GM21529 (cell line): ENCODE data around the gene SLC12A5.
"Not testable (repeated sequence)": the region's sequence is repeated elsewhere in the genome, so short reads cannot be mapped to it uniquely, and the experiment has no call there.

Experiments used
- ATAC-seq: cut with Tn5 transposase; IDR thresholded peaks from one replicate; pipeline ENCODE4 v1.9.1; 2021; ENCODE audit not compliant: unreplicated experiment

SLC12A5 gene

GRCh38 chr20:46028772-46029371, at the start of gene SLC12A5:
Gene SLC12A5 (plus strand): TSS chr20:46029215. CDS start chr20:46029345, 130 bp downstream.
- no peak for ATAC-seq

- no peak for ATAC-seq
Observed at GRCh38 chr20:45981261-45981660, 47.8 kb upstream of the SLC12A5 start.

GRCh38 chr20:45983279-45983743, 45.7 kb upstream of the SLC12A5 start:
- ATAC-seq: no peak

GRCh38 chr20:45985573-45985972, 43.4 kb upstream of the SLC12A5 start:
- no peak for ATAC-seq

GRCh38 chr20:45987108-45987780, 41.8 kb upstream of the SLC12A5 start:
- peak; percentile 63 for ATAC-seq

- not testable (repeated sequence) for ATAC-seq
Observed at GRCh38 chr20:45988830-45989229, 40.2 kb upstream of the SLC12A5 start.

- ATAC-seq: no peak
Observed at GRCh38 chr20:45991616-45992015, 37.4 kb upstream of the SLC12A5 start.

GRCh38 chr20:45993197-45993951, 35.6 kb upstream of the SLC12A5 start:
- no peak for ATAC-seq

GRCh38 chr20:45994761-45995493, 34.1 kb upstream of the SLC12A5 start:
- ATAC-seq: no peak

GRCh38 chr20:45995495-45996097, 33.4 kb upstream of the SLC12A5 start:
- ATAC-seq: not testable (repeated sequence)

- no peak for ATAC-seq
Observed at GRCh38 chr20:45997187-45997586, 31.8 kb upstream of the SLC12A5 start.

GRCh38 chr20:45998337-45998736, 30.7 kb upstream of the SLC12A5 start:
- ATAC-seq: no peak

GRCh38 chr20:45998761-45999160, 30.3 kb upstream of the SLC12A5 start:
- ATAC-seq: no peak

GRCh38 chr20:45999557-46000261, 29.3 kb upstream of the SLC12A5 start:
- no peak for ATAC-seq

GRCh38 chr20:46000262-46000996, 28.6 kb upstream of the SLC12A5 start:
- ATAC-seq: no peak

- ATAC-seq: no peak
Observed at GRCh38 chr20:46001498-46001897, 27.5 kb upstream of the SLC12A5 start.

GRCh38 chr20:46002008-46002407, 27.0 kb upstream of the SLC12A5 start:
- no peak for ATAC-seq

GRCh38 chr20:46004187-46004586, 24.8 kb upstream of the SLC12A5 start:
- no peak for ATAC-seq

GRCh38 chr20:46004889-46005473, 24.0 kb upstream of the SLC12A5 start:
- ATAC-seq: no peak
